Stimulated activated CD4-positive, alpha-beta T cell treated with anti-CD3 and anti-CD28 coated beads, Interleukin-4, amount 100 ng/mL, for 4 hours (primary cell): Measurements from ENCODE around the gene TSPAN11.
"Not testable (repeated sequence)": the region's sequence is repeated elsewhere in the genome, so short reads cannot be mapped to it uniquely, and the experiment has no call there.

Source experiments
- DNase-seq, 2 experiments: peaks; one replicate each; pipeline ENCODE4 v3.0.0-alpha.2; 2020

Gene TSPAN11

DNA sequence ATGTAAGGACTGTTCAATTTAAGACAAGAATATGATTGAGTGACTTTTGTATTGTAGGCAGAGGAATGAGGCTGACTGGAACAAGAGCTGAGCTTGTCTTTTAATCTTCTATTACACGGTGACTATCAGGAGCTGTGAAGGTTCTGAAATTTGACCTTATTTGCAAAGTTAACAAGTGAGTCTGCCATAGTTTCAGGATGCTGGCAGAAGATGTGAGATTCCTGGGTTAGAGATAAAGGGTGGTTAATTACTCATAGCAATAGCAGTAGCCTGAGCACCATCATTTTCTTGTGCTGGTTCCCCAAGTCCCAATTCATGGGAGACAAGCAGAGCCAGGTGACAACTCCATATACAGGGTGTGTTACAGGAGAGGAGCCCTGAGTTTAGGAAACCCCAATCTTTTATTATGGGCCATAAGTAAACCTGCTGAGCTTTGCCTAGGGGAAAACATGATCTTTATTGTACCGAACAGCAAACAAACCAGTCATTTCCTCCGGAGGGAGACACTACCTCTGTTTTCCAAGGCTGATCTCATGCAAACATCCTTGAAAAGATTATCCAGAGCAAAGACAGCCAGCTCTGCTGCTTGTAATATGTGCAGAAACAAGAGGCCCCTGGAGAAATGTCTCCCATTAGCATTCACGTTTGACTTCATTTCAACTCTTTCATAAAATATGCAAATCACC lies 95.4 kb downstream of the TSPAN11 start:
- DNase-seq, result no peak

DNA sequence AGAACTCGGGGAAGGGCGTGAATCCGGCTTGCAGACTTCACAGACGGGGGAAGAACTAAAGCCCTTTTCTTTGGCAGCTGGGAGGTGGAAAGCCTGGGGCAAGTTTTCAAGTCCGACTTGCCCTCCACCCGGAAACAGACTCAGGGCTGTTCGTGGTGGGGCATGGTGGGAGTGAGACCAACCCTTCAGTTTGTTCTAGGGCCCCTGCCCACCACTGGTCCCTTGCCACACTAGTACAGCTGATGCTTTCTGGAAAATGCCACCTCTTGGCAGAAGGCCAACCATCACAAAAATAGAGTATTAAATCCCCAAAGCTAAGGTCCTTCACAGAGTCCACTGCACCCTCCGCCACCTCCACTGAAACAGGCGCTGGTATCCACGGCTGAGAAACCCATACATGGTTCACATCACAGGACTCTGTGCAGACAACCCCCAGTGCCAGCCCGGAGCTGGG lies 96.8 kb downstream of the TSPAN11 start:
- no peak for DNase-seq

DNA sequence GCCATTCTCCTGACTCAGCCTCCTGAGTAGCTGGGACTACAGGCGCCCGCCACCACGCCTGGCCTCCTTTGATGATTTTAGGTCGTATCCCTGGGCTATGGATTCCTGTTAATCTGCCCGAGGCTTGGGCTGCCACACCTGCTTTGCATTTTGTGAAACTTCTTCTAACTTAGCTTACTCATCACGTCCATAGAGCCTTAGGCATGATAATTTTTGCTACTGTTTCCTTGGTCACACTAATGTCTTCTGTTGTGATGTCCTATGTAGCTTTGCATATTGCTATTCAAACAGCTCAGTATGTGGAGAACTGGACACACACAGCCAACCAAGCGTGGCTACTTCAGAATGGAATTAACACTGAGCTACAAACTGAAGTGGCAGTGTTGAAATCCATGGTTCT lies 99.7 kb downstream of the TSPAN11 start:
- no peak for DNase-seq

DNA sequence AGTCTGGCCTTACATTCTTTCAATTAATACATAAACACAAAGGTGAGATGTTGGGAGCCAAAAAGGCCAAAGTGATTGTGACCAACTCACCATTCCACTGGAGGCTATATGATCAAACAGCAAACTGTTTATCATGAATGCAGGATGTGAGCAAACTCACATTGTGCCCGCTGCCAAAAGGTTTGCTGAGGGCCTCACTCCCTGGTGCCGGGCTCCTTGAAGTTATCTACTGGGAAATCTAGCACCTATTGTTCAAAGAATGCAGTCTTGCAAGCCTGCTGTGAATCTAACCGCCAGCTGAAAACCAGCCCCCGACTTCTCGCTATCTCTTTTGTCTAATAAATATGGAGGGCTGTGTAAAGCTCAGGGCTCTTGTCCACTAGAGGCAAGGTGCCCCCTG lies 100.5 kb downstream of the TSPAN11 start:
- DNase-seq, result not testable (repeated sequence)

DNA sequence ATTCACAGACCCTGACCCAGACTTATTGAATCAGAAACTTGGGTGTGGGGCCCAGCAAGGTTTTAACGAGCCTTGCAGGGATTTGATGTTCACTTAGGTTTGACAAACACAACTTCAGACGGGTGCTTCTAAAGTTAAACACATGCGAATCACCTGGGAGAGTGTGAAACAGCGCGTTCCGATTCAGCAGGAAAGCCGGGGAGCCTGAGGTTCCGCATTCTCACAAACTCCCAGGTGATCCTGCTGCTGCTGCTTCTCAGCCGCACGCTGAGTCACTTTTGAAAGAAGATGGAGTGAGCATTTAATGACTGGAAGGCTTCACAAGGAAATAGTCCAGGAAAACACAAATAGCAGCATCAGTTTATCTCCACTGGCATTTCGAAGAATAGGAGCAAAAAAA lies 102.9 kb downstream of the TSPAN11 start:
- DNase-seq, result no peak

DNA sequence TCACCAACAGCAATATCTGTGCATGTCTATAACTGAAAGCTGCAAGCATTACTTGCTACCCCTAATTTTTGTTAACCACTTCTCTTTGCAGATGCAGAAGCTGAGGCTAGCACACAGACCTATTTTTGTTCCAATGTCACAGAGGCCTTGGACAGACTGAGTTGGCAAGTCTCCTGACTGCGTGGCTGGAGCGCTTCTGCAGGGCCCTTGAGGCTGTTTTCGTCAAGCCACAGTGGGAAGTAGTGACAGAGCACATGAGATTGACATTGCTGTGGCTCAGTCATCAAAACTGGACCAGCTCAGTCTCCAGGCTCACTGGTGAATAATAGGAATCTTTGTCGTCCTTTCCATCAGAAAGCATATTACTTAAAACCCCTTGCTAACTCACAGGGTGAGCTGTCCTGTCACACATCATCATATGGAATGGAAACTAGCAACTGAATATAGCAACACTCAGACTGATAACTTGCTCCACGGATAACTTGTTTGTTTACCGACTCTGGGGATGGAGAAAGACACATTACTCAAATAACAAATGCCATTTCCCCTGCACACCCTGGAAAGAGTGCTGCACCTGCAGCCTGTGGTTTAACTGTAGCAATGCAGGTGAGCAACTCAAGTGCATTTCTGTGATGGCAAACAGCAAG lies 103.5 kb downstream of the TSPAN11 start:
- DNase-seq, result no peak

DNA sequence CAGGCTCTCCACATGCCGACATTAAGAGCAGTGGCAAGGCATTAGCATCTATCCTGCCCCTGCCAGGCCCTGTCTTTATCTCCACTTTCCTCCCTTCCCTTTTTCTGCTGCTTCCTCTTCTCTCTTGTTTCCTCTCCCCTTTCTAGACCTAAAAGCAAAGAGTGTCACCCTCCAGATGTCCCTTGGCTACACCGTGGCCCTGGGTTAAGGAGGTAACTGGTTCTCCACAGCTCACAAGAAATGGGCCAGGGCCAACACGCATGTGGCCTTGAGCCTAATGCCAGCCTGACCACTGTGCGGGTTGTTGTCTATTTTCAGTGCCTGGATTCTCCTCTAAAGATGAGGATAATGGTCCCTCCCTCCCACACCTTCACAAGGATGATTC lies 105.4 kb downstream of the TSPAN11 start:
- no peak for DNase-seq

DNA sequence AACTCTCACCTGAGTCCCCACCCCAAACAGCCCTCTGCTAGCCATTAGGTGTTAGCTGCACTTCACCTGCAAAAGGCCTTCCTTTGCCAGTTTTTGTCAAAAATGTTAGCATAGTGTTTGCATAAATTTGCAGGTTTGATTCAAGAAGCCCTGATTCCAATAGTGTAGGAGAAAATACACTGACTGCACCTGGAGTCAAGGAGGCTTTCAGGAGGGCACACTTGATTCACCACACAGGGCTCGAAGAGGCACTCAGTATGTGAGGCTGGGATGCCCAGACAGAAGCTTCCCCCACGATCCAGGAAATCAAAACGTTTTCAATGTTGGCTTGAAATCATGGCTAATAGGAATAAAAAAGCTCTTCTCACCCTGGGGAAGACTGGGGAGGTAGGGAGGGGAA lies 106.6 kb downstream of the TSPAN11 start:
- DNase-seq, result no peak

DNA sequence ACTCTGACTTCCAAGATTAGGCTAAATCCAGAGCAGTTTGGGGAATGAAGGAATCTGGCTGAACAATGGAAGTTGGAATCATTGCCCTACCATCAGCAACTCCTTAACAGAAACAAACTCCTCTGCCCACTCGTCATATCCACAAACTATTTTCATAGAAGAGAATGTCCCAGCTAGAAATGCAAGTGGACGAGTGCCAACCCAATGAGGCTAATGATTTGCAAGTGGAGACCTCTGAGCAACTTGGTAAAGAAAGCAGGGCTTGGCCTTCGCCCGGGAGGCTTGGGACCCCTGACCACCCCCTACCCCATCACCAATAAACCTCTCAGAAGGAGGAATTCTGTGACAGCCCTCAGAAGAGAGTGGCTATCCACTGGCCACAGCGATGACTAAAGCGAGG lies 107.1 kb downstream of the TSPAN11 start:
- no peak for DNase-seq

DNA sequence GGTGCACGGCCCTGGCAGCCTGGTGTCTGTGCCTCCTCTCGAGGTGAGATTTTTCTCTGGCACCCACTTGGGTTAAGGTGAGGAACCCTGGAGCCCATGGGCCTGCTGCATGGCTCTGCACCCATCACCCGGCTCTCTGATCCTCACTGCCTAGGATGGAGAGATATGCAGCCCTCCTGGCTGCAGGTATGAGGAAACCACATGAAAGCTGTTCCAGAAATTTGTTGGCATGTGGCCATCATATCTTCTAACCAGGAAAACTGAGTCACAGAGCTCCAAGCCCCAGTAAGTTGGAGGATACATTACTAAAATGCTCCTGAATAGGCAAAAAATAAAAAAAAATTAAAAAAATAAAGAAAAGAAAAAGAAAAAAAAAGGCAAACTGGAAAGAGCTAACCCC lies 107.8 kb downstream of the TSPAN11 start:
- no peak for DNase-seq

DNA sequence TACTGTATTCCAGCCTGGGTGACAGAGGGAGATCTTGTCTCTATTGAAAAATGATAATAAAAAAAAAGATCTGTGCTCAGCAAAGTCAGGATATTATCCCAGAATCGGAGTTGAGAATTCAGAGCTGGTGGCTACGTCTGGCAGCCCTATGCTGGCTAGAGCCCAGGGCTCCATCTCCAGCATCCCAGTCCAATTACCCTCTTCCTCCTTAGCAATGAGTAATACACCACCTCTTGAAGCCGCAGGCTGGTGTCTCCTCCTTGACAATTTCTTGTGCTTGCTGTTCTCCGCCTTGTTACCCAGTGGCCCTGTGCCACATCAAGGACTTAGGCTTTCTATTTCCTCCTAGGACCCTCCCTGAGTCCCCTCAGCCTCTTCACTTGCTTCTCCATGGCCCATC lies 108.7 kb downstream of the TSPAN11 start:
- DNase-seq, result no peak

DNA sequence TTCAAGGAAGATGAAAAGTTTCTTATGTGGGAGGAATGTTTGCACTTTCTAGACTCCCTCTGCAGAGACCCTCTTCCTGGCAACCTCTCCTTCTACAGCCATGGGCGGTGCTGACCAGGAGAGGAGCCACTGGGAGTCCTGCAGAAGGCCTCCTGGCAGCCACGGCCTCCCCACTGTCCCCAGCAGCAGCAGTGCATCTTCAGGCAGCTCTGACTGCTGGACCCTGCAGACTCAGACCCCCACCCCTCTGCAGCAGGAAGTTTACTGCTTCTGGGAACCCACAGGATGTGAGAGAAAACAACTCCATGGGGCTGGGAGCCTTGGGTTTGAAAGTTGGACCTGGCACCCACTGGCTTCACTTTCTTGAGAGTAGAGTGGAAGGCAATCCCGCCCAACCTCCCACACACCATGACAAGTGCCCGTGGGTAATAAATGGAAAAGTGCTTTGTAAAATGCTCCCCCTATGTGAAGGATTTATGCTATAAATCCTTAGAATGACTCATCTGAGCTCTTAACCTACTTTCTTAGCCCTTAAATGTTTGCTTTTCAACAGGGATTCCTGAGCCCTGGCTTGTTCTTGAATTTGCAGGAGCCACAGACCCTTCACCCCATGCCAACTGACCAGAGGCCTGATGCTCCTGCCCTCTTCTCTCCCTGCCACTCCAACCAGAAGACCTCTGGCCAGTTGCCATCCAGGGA lies 109.6 kb downstream of the TSPAN11 start:
- DNase-seq, result no peak

DNA sequence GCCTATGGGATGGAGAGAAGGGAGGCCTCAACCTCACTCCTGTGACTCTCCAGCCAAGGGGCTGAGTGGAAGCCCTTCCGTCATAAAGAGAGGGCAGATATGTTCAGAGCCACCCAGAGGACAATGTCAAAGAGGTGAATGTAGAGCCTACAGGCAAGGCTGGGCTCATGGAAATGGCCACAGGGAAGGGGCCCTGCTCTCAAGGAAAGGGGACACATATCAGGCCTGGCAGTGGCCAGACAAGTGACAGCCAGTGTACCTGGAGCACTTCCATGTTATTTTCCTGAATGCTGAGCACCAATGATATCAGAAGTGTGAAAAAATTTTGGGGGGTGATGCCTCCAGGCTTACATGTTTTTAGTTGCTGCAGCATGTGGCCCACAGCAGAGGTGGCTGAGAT lies 110.5 kb downstream of the TSPAN11 start:
- DNase-seq, result no peak

DNA sequence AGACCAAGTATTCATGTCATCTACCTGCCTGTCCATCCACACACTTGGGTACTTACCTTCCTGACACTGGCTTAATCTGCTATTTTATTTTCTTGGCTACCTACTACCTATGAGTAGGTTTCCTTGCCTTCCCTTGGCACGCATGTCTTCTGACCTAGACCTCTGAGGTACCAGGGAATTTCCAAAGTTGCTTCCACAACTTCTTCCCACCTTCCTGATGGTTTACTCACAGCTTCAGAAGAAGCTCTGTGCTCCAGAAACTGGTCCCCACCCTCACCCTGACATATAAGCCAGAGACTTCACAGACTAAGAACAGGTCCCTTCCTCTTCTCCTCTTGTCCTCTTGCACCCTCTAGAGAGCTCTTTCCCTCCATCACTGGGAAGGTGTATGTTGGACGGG lies 111.4 kb downstream of the TSPAN11 start:
- no peak for DNase-seq

DNA sequence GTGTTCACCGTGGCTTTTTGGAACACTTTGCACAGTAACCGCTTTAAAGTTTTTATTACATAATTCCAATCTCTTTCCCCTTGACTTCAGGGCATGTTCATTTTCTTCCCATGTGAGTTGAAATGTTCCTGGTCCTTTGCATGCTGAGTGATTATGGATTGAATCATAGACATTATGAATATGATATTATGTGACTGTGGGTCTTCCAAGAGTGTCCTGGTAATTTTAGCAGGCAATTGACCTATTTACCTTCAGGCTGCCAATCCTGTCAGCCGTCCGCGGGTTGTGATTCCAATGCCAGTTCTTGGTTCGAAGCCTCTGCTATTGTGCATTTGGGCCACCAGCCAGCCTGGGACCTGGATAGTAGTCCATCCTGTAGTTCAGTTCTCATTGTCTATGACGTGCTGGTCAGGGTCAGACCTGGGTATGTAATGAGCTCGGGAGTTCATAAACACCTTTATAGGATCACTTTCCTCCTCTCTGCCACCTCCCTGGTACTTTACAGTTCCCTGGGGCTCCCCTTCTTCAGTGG lies 114.6 kb downstream of the TSPAN11 start:
- no peak for DNase-seq
